GM12875 (cell line): ENCODE measurements around the gene QRICH1.

Experiments used
- H3K4me3 ChIP-seq: one replicate; pipeline ENCODE4 v1.5.1; 2011; ENCODE audit warnings: low read depth, low read length, control low read depth
- TF ChIP-seq, protein P1 (sequence below): IDR thresholded peaks from 2 replicates; pipeline ENCODE4 v1.5.1; 2011; ENCODE audit warnings: low read depth, mild to moderate bottlenecking, control low read depth, inconsistent platforms, low read length, moderate library complexity, borderline replicate concordance; ENCODE audit not compliant: insufficient read depth

QRICH1 gene

DNA sequence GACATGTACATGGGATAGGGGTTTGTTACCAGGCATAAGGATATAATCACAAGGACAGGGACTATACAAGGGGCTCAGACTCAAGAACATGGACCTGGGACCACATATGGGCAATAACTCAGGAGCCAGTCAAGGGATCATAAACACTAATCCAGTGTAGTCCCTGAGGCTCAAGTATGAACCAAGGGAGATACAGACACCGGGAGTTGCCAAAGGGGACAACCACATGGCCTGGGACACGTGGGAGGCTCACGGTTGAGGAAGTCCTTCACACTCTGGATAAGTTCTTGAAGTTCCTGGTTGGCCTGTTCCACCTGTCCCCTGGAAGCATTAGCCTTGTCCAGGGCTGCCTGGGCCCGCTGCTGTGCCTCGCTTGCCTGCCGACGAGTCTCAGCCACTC is 28.6 kb upstream of the QRICH1 start:
- TF ChIP-seq, protein P1, sequence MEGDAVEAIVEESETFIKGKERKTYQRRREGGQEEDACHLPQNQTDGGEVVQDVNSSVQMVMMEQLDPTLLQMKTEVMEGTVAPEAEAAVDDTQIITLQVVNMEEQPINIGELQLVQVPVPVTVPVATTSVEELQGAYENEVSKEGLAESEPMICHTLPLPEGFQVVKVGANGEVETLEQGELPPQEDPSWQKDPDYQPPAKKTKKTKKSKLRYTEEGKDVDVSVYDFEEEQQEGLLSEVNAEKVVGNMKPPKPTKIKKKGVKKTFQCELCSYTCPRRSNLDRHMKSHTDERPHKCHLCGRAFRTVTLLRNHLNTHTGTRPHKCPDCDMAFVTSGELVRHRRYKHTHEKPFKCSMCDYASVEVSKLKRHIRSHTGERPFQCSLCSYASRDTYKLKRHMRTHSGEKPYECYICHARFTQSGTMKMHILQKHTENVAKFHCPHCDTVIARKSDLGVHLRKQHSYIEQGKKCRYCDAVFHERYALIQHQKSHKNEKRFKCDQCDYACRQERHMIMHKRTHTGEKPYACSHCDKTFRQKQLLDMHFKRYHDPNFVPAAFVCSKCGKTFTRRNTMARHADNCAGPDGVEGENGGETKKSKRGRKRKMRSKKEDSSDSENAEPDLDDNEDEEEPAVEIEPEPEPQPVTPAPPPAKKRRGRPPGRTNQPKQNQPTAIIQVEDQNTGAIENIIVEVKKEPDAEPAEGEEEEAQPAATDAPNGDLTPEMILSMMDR = no peak
- no peak overlapping the region for H3K4me3 ChIP-seq

DNA sequence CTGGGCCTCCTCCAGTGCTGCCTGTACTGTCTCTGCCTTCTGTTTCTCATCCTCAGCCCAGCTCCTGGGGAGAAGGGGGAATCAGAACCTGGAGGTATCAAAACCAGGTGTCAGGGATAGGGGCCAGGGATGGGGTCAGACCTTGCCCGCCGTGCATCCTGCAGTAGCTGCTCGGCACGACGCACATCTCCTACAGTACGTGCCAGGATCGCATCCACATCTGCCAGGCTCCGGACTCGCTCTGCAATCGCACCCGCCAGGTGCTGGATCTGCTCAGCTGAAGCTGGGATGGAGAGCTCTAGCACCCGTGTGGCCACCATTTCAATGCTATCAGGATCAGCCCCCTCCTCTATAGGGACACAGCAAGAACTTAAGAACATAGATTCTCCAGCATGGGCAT is 28.2 kb upstream of the QRICH1 start:
- H3K4me3 ChIP-seq = no peak overlapping the region
- TF ChIP-seq, protein P1 = no peak

DNA sequence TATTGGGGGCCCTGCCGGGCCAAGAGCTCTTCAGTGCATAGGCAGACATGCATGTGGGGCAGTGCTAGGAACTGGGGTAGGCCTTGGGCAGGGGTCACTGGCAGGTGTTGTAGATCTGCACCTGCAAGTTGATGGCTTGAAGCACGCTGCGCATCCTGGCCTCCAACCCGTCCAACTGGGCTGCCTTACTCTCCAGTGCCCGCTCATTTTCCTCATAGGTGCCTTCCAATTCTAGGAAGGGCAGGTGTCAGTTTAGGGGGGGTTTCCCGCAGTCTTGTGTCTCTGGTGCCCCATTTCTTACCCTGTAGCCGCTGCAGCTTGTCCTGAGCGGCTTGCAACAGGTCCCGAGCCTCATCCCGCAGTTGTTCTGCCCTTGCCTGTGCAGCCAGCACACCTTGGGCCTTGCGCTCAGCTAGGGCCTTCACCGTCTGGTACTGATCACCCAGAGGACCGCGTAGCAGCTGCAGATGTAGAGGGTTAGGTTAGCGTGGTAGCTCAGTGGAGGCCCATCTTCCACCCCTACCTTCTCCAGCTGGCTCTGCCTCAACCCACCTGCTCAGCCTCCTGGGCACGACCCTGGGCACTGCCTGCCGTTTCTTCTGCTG is 27.4 kb upstream of the QRICH1 start:
- peak overlapping the region; percentile 93 for H3K4me3 ChIP-seq
- TF ChIP-seq, protein P1 = no peak

DNA sequence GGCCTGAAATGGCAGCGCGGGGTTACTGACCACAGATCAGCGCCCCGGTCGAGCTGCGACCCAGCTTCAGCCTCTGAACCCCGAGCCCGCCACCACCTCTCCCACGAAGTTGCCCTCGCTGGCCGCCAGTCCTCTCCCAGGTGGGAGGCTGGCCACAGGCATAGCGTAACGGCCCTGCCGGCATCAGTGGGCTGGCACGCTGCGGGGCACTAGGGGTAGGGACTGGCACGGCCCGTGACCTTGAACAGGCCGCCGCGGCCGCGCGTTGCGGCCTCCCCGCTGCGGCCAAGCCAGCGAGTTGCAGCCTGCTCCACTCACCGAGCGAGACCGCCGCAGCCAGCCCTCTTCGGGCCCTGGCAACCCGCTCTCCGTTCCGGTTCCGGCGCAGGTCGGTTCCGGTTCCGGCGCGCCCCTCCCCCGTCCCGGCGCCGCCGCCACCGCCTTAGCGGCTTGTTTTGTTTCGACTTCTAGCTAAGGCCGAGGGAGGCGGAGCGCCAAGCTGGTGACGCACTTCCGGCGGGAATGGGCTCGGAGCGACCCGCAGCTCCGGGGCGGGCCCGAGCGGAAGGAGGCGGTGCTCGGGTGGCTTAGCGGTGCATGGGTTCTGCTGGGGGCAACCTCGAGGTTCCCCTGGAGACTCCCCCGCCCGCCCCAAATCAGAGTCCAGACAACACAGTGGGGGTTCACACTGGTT is 26.7 kb upstream of the QRICH1 start, which contains the start of gene USP19:
USP19 (minus strand) TSS at position 386 of the 694 bp plus-strand sequence. CDS start 1,678 bp downstream, outside the sequence.
- peak within 1 kb of the TSS; percentile 93 for H3K4me3 ChIP-seq
- TF ChIP-seq, protein P1 = no peak

DNA sequence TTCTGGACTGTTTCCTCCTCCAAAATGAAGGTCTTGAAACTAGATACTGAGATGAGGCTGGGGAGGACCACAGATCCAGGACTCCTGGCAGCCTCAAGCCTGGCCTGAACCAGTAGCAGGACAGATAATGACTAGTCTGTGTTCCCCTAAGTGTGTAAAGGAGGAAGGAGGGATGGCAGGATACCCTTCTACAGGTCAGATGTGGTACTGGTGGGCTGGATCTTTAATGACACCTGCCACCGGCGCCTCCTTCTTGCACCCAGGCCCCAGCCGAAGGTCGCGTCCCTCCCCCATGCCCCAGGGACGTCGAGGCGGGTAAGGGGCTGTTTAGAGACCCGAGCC is 26.2 kb upstream of the QRICH1 start:
- peak overlapping the region; percentile 93 for H3K4me3 ChIP-seq
- TF ChIP-seq, protein P1 = no peak

DNA sequence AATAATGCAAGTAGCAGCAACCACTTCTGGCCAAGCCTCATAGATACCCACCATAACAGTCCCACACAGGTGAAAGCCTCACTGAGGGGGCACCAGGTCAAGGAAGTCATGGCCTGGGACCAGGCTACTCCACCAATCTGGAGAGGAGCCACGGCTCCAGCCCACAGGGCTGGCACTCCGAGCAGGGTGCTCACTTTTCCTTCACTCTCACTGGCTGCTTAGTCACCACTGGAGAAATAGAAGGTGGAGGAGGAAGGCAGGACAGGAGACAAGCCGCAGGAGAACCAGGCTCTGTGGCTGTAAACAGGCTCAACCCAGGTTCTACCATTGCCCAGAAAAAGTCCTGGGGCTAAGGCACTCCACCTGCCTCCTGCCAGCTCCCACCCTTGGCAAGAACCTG is 25.6 kb upstream of the QRICH1 start:
- H3K4me3 ChIP-seq = peak overlapping the region; percentile 93
- TF ChIP-seq, protein P1 = no peak

DNA sequence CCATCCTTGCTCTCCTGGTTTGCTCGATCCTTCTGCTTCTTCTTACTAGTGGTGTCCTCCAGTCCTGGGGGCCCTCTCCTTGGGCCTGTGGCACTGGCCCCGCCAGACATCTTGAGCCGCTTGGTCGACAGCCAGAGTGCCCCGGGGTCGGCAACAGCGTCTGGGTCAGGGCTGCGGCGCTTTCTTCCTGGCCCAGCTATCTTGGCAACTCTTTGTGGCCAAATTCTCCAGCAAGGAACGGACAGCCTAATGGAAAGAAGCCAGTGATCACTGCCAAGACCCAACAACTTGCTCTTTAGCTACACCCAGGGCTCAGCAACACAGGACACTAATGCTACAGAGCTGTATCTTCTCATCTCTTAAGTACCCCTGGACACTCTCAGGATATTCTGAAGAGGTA is 25.2 kb upstream of the QRICH1 start:
- TF ChIP-seq, protein P1 = no peak
- H3K4me3 ChIP-seq = no peak overlapping the region
